Neural cell (in vitro differentiated cells): ENCODE data around the gene MINDY3. TPM values are rescaled to one million over a fixed set of nuclear protein-coding genes. Genes with fewer than 3 reads are reported as not detected.
"Not testable (repeated sequence)": the region's sequence is repeated elsewhere in the genome, so short reads cannot be mapped to it uniquely, and the experiment has no call there.

Experiments
- H2AFZ ChIP-seq: fragments of 200-600, 300-800 bp; sonication (generic), shearing (Covaris generic); 2 replicates; pipeline ENCODE4 v1.6.0; 2014; ENCODE audit warnings: low read depth, mild to moderate bottlenecking, antibody characterized with exemption, low read length, moderate library complexity
- H3F3A ChIP-seq: fragments of 200-600 bp; shearing (Covaris generic); 2 replicates; pipeline ENCODE4 v1.6.1; 2016; ENCODE audit warnings: mild to moderate bottlenecking, moderate library complexity, mixed read lengths, antibody characterized with exemption, low read length; ENCODE audit not compliant: insufficient read depth, poor library complexity, severe bottlenecking
- H3K27ac ChIP-seq: fragments of 200-600, 300-800 bp; sonication (generic), shearing (Covaris generic); 2 replicates; pipeline ENCODE4 v1.5.1; 2014; ENCODE audit warnings: mild to moderate bottlenecking, low read length, moderate library complexity
- H3K27me3 ChIP-seq: fragments of 300-800, 200-600 bp; sonication (generic), shearing (Covaris generic); 2 replicates; pipeline ENCODE4 v1.6.0; 2014; ENCODE audit warnings: mild to moderate bottlenecking, low read depth, low read length, moderate library complexity; ENCODE audit not compliant: insufficient read depth
- H3K36me3 ChIP-seq: fragments of 300-800, 200-600 bp; sonication (generic), shearing (Covaris generic); 2 replicates; pipeline ENCODE4 v1.5.1; 2014; ENCODE audit warnings: mild to moderate bottlenecking, antibody characterized with exemption, low read length, moderate library complexity; ENCODE audit not compliant: insufficient read depth
- H3K4me2 ChIP-seq: fragments of 300-800, 200-600 bp; sonication (generic), shearing (Covaris generic); 2 replicates; pipeline ENCODE4 v1.6.0; 2014; ENCODE audit warnings: mild to moderate bottlenecking, low read length
- H3K4me3 ChIP-seq: fragments of 300-800, 200-600 bp; sonication (generic), shearing (Covaris generic); 2 replicates; pipeline ENCODE4 v1.5.1; 2014; ENCODE audit warnings: mild to moderate bottlenecking, low read length, moderate library complexity
- H3K79me2 ChIP-seq: fragments of 200-600 bp; shearing (Covaris generic); replicated peaks from 2 replicates; pipeline ENCODE4 v1.6.0; 2014; ENCODE audit warnings: mild to moderate bottlenecking, low read length, moderate library complexity; ENCODE audit not compliant: insufficient read depth
- H3K9ac ChIP-seq: fragments of 300-800, 200-600 bp; sonication (generic), shearing (Covaris generic); 2 replicates; pipeline ENCODE4 v1.6.1; 2016; ENCODE audit warnings: mild to moderate bottlenecking, low read length, mixed read lengths
- H3K9me2 ChIP-seq: fragments of 200-600 bp; shearing (Covaris generic); 2 replicates; pipeline ENCODE4 v1.6.1; 2016; ENCODE audit warnings: mild to moderate bottlenecking, low read length, mixed read lengths; ENCODE audit not compliant: insufficient read depth
- H3K9me3 ChIP-seq: fragments of 200-600, 300-800 bp; sonication (generic), shearing (Covaris generic); 2 replicates; pipeline ENCODE4 v1.6.1; 2016; ENCODE audit warnings: mild to moderate bottlenecking, mixed run types, low read length, moderate library complexity, mixed read lengths
- H4K20me1 ChIP-seq: fragments of 200-600 bp; shearing (Covaris generic); 2 replicates; pipeline ENCODE4 v1.6.1; 2016; ENCODE audit warnings: mild to moderate bottlenecking, mixed run types; ENCODE audit not compliant: insufficient read depth
- EP300 ChIP-seq: fragments of 450-650 bp; conservative IDR thresholded peaks from 2 replicates; pipeline ENCODE4 v1.6.1; 2014; ENCODE audit warnings: antibody characterized with exemption, mild to moderate bottlenecking, moderate library complexity; ENCODE audit not compliant: poor library complexity, severe bottlenecking
- EZH2 ChIP-seq: fragments of 200-600, 300-800 bp; shearing (Covaris generic), sonication (generic); IDR thresholded peaks from 2 replicates; pipeline ENCODE4 v1.6.1; 2014; ENCODE audit warnings: antibody characterized with exemption, low read length, borderline replicate concordance, mild to moderate bottlenecking; ENCODE audit not compliant: insufficient read depth, poor library complexity, severe bottlenecking
- MXI1 ChIP-seq: fragments of 450-650 bp; conservative IDR thresholded peaks from 2 replicates; pipeline ENCODE4 v1.6.1; 2014; ENCODE audit warnings: antibody characterized with exemption, mild to moderate bottlenecking; ENCODE audit not compliant: poor library complexity, severe bottlenecking
- POLR2AphosphoS5 ChIP-seq: IDR thresholded peaks from 2 replicates; pipeline ENCODE4 v1.6.1; 2012
- RAD21 ChIP-seq: fragments of 450-650 bp; conservative IDR thresholded peaks from 2 replicates; pipeline ENCODE4 v1.6.1; 2014; ENCODE audit warnings: antibody characterized with exemption, mild to moderate bottlenecking, moderate library complexity
- SMC3 ChIP-seq: fragments of 450-650 bp; conservative IDR thresholded peaks from 2 replicates; pipeline ENCODE4 v1.6.1; 2014; ENCODE audit warnings: antibody characterized with exemption, mild to moderate bottlenecking, moderate library complexity; ENCODE audit not compliant: poor library complexity
- TAF1 ChIP-seq: IDR thresholded peaks from 2 replicates; pipeline ENCODE4 v1.6.1; 2012; ENCODE audit warnings: low read depth
- polyA plus RNA-seq: library from polyadenylated mRNA; depleted of rRNA; stranded (reverse); fragments of >200 nt; gene quantifications from 2 replicates; pipeline ENCODE4 v1.2.3, GENCODE V29; 2014
- TF ChIP-seq, protein P1 (sequence below): IDR thresholded peaks from 2 replicates; pipeline ENCODE4 v1.6.1; 2012; ENCODE audit warnings: borderline replicate concordance
- TF ChIP-seq, protein P2 (sequence below): fragments of 450-650 bp; IDR thresholded peaks from 2 replicates; pipeline ENCODE4 v1.5.1; 2014; ENCODE audit warnings: antibody characterized with exemption, mild to moderate bottlenecking, moderate library complexity; ENCODE audit not compliant: poor library complexity, severe bottlenecking

MINDY3 gene
- polyA plus RNA-seq, 1 donor from 2014 or later, result 56.5 TPM

DNA sequence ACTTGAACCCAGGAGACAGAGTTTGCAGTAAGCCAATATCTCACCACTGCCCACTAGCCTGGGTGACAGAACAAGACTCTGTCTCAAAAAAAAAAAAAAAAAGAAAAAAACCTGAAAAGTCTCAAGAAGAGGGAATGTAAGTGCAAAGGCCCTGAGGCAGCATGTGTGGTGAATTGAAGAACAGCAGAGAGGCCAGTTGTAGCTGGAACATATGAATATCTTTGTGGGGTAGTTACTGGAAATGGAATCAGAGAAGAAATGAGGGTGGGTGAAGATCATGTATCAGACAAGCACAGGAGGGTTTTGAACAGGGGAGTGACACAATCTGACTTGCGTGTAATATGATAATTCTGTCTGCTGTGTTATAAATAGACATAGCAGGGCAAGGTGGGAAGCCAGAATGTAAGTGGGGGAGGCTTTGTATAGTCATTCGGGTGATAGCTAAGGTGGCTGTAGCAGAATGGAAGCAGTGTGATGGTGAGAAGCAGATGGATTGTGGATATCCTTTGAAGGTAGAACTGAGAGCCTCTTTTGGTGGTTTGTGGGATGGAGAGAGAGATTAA is 95.3 kb downstream of the MINDY3 start:
- Histone ChIP-seq H3K4me2 (no peak overlapping the region), H3F3A (no peaks in the 10 kb centered on the region), H4K20me1 (no peaks in the 10 kb centered on the region), H2AFZ (no peak overlapping the region), H3K9me3 (no peaks in the 10 kb centered on the region), H3K27ac (no peak overlapping the region), H3K9me2 (no peaks in the 10 kb centered on the region), H3K36me3 (no peaks in the 10 kb centered on the region), H3K79me2 (no peaks in the 10 kb centered on the region), H3K27me3 (no peaks in the 10 kb centered on the region), H3K9ac (no peak overlapping the region), H3K4me3 (no peak overlapping the region)
- TF ChIP-seq EP300, result no peak
- no peak for TF ChIP-seq RAD21
- TF ChIP-seq, protein P1, sequence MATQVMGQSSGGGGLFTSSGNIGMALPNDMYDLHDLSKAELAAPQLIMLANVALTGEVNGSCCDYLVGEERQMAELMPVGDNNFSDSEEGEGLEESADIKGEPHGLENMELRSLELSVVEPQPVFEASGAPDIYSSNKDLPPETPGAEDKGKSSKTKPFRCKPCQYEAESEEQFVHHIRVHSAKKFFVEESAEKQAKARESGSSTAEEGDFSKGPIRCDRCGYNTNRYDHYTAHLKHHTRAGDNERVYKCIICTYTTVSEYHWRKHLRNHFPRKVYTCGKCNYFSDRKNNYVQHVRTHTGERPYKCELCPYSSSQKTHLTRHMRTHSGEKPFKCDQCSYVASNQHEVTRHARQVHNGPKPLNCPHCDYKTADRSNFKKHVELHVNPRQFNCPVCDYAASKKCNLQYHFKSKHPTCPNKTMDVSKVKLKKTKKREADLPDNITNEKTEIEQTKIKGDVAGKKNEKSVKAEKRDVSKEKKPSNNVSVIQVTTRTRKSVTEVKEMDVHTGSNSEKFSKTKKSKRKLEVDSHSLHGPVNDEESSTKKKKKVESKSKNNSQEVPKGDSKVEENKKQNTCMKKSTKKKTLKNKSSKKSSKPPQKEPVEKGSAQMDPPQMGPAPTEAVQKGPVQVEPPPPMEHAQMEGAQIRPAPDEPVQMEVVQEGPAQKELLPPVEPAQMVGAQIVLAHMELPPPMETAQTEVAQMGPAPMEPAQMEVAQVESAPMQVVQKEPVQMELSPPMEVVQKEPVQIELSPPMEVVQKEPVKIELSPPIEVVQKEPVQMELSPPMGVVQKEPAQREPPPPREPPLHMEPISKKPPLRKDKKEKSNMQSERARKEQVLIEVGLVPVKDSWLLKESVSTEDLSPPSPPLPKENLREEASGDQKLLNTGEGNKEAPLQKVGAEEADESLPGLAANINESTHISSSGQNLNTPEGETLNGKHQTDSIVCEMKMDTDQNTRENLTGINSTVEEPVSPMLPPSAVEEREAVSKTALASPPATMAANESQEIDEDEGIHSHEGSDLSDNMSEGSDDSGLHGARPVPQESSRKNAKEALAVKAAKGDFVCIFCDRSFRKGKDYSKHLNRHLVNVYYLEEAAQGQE, result no peak
- TF ChIP-seq MXI1, result no peak
- no peak for TF ChIP-seq EZH2
- TF ChIP-seq SMC3, result no peak
- TF ChIP-seq POLR2AphosphoS5, result no peak
- TF ChIP-seq, protein P2, sequence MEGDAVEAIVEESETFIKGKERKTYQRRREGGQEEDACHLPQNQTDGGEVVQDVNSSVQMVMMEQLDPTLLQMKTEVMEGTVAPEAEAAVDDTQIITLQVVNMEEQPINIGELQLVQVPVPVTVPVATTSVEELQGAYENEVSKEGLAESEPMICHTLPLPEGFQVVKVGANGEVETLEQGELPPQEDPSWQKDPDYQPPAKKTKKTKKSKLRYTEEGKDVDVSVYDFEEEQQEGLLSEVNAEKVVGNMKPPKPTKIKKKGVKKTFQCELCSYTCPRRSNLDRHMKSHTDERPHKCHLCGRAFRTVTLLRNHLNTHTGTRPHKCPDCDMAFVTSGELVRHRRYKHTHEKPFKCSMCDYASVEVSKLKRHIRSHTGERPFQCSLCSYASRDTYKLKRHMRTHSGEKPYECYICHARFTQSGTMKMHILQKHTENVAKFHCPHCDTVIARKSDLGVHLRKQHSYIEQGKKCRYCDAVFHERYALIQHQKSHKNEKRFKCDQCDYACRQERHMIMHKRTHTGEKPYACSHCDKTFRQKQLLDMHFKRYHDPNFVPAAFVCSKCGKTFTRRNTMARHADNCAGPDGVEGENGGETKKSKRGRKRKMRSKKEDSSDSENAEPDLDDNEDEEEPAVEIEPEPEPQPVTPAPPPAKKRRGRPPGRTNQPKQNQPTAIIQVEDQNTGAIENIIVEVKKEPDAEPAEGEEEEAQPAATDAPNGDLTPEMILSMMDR, result no peak
- no peak for TF ChIP-seq TAF1

DNA sequence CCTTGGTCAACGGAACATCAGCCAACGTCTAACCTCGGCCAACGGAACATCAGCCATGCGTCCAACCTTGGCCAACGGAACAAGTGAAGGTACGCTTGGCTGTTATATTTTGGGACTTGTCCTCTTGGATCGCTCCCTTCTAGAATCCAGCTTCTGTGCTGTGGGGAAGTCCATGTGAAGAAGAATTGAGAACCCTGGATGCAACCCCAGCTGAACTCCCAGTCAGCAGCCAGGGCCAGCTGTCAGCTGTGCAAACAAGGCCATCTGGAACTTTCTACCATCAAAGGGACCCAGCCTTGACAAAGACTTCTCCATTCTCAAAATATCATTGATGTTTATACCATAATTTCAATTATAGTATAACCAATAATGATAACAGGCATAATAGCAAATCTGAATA is 97.3 kb downstream of the MINDY3 start:
- Histone ChIP-seq H3F3A (no peaks in the 10 kb centered on the region), H3K9me2 (no peaks in the 10 kb centered on the region), H3K36me3 (no peaks in the 10 kb centered on the region), H3K9ac (no peak overlapping the region), H3K4me3 (no peak overlapping the region), H3K27ac (no peak overlapping the region), H3K9me3 (no peaks in the 10 kb centered on the region), H4K20me1 (no peaks in the 10 kb centered on the region), H3K27me3 (no peaks in the 10 kb centered on the region), H3K79me2 (no peaks in the 10 kb centered on the region), H2AFZ (no peak overlapping the region), H3K4me2 (no peak overlapping the region)
- no peak for TF ChIP-seq MXI1
- TF ChIP-seq, protein P1, result no peak
- no peak for TF ChIP-seq TAF1
- no peak for TF ChIP-seq EP300
- no peak for TF ChIP-seq EZH2
- TF ChIP-seq SMC3, result no peak
- no peak for TF ChIP-seq RAD21
- TF ChIP-seq POLR2AphosphoS5, result no peak

DNA sequence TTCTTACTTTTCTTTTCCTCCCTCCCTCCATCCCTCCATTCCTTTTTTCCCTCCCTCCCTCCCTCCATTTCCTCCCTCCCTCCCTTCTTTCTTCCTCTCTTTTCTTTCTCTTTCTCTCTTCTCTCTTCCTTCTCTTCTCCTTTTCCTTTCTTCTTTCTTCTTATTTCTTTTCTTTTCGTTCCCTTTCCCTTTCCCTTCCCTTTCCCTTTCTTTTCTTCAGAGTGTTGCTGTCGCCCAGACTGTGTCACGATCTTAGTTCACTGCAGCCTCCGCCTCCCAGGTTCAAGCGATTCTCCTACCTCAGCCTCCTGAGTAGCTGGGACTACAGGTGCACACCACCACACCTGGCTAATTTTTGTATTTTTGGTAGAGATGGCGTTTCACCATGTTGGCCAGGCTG is 98.1 kb downstream of the MINDY3 start:
- H3K36me3 ChIP-seq, H3K4me2 ChIP-seq, H3K4me3 ChIP-seq, H3K27me3 ChIP-seq, H3K9ac ChIP-seq, H3K9me3 ChIP-seq, H3F3A ChIP-seq, H3K79me2 ChIP-seq, H3K9me2 ChIP-seq, H3K27ac ChIP-seq, H2AFZ ChIP-seq, H4K20me1 ChIP-seq: not testable (repeated sequence)

DNA sequence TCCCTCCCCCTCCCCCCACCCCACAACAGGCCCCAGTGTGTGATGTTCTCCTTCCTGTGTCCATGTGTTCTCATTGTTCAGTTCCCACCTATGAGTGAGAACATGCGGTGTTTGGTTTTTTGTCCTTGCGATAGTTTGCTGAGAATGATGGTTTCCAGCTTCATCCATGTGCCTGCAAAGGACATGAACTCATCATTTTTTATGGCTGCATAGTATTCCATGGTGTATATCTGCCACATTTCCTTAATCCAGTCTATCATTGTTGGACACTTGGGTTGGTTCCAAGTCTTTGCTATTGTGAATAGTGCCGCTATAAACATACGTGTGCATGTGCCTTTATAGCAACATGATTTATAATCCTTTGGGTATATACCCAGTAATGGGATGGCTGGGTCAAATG is 99.1 kb downstream of the MINDY3 start:
- H3K4me2 ChIP-seq, H4K20me1 ChIP-seq, H3K9me3 ChIP-seq, H3K79me2 ChIP-seq, H3F3A ChIP-seq, H3K27ac ChIP-seq, H2AFZ ChIP-seq, H3K4me3 ChIP-seq, H3K36me3 ChIP-seq, H3K9ac ChIP-seq, H3K9me2 ChIP-seq, H3K27me3 ChIP-seq: not testable (repeated sequence)
